ENCODE data around the gene SCLY.

Gene SCLY

GRCh38 chr2:238100049-238100820 is 39.4 kb downstream of the SCLY start, which contains the start of gene ESPNL:
Gene ESPNL (plus strand): TSS chr2:238100340. CDS start chr2:238100420, 80 bp downstream.
- TF ChIP-seq CTCF (IDR thresholded peaks at IDR 0.05; ENCODE audit: control insufficient read depth, extremely low read depth, insufficient read depth), result no peak
- DNase-seq (ENCODE audit: low read depth), result no peak
- no peak within 1 kb of the TSS for H3K4me3 ChIP-seq (ENCODE audit: low read depth, low read length)

- no peak for DNase-seq (ENCODE audit: low read depth)
- H3K4me3 ChIP-seq (ENCODE audit: low read depth, low read length), result no peak overlapping the region
- no peak for TF ChIP-seq CTCF (IDR thresholded peaks at IDR 0.05; ENCODE audit: control insufficient read depth, extremely low read depth, insufficient read depth)
Measured at GRCh38 chr2:238100821-238101771, 40.3 kb downstream of the SCLY start.

GRCh38 chr2:238101891-238102841 is 41.4 kb downstream of the SCLY start:
- DNase-seq (ENCODE audit: low read depth), result no peak

GRCh38 chr2:238102865-238103264 is 42.1 kb downstream of the SCLY start:
- no peak for DNase-seq (ENCODE audit: low read depth)
- no peak overlapping the region for H3K4me3 ChIP-seq (ENCODE audit: low read depth, low read length)
- TF ChIP-seq CTCF (IDR thresholded peaks at IDR 0.05; ENCODE audit: control insufficient read depth, extremely low read depth, insufficient read depth), result no peak

More at GRCh38 chr2:238101891-238102841, 41.4 kb downstream of the SCLY start:
- no peak for TF ChIP-seq CTCF (IDR thresholded peaks at IDR 0.05; ENCODE audit: control insufficient read depth, extremely low read depth, insufficient read depth)
- no peak overlapping the region for H3K4me3 ChIP-seq (ENCODE audit: low read depth, low read length)

- no peak overlapping the region for H3K4me3 ChIP-seq (ENCODE audit: low read depth, low read length)
- no peak for DNase-seq (ENCODE audit: low read depth)
- no peak for TF ChIP-seq CTCF (IDR thresholded peaks at IDR 0.05; ENCODE audit: control insufficient read depth, extremely low read depth, insufficient read depth)
Measured at GRCh38 chr2:238103465-238104225, 42.8 kb downstream of the SCLY start.

Data from LNCaP clone FGC (cell line).